ACC112 (cell line): ENCODE results near the gene BCAS1.

ENCODE experiments used
- H2AFZ ChIP-seq: fragments of 200-600 bp; sonication (generic); one replicate; pipeline ENCODE4 v1.6.0; 2017; ENCODE audit warnings: antibody characterized with exemption, low read length; ENCODE audit not compliant: unreplicated experiment
- H3K27ac ChIP-seq: fragments of 200-600 bp; sonication (generic); 2 replicates; pipeline ENCODE4 v1.5.1; 2014; ENCODE audit warnings: low read depth, mild to moderate bottlenecking, antibody characterized with exemption, low read length, moderate library complexity
- H3K27me3 ChIP-seq: fragments of 200-600 bp; sonication (generic); 2 replicates; pipeline ENCODE4 v1.6.1; 2014; ENCODE audit warnings: mild to moderate bottlenecking, antibody characterized with exemption, low read length, moderate library complexity, mixed read lengths; ENCODE audit not compliant: insufficient read depth
- H3K36me3 ChIP-seq: fragments of 200-600 bp; sonication (generic); 2 replicates; pipeline ENCODE4 v1.6.1; 2016; ENCODE audit warnings: mild to moderate bottlenecking, antibody characterized with exemption, low read length, moderate library complexity, mixed read lengths; ENCODE audit not compliant: insufficient read depth
- H3K4me1 ChIP-seq: fragments of 200-600 bp; sonication (generic); one replicate; pipeline ENCODE4 v1.6.1; 2016; ENCODE audit warnings: low read length, mixed read lengths; ENCODE audit not compliant: insufficient read depth, unreplicated experiment, control insufficient read depth
- H3K4me3 ChIP-seq: fragments of 200-600 bp; sonication (generic); 2 replicates; pipeline ENCODE4 v1.5.1; 2014; ENCODE audit warnings: mild to moderate bottlenecking, low read depth, low read length
- H3K79me2 ChIP-seq: fragments of 200-600 bp; sonication (generic); one replicate; pipeline ENCODE4 v1.6.0; 2016; ENCODE audit warnings: low read length; ENCODE audit not compliant: control insufficient read depth, unreplicated experiment, insufficient read depth

Gene BCAS1

GRCh38 chr20:53903652-53903987 is 166.8 kb downstream of the BCAS1 start:
- Histone ChIP-seq H3K4me1 (peaks cover 70% of the 10 kb centered on the region), H3K79me2 (no peaks in the 10 kb centered on the region), H3K27ac (peak overlapping the region; percentile 77), H2AFZ (no peak overlapping the region), H3K36me3 (no peaks in the 10 kb centered on the region), H3K4me3 (no peak overlapping the region), H3K27me3 (no peaks in the 10 kb centered on the region)

- Histone ChIP-seq H3K36me3 (no peaks in the 10 kb centered on the region), H3K27me3 (no peaks in the 10 kb centered on the region), H3K79me2 (no peaks in the 10 kb centered on the region), H2AFZ (no peak overlapping the region), H3K4me1 (peaks cover 70% of the 10 kb centered on the region), H3K4me3 (no peak overlapping the region), H3K27ac (peak overlapping the region; percentile 77)
Measured at GRCh38 chr20:53902968-53903651, 167.3 kb downstream of the BCAS1 start.

GRCh38 chr20:53901497-53902096 is 168.8 kb downstream of the BCAS1 start:
- no peak overlapping the region for H2AFZ ChIP-seq
- H3K79me2 ChIP-seq, result no peaks in the 10 kb centered on the region
- no peaks in the 10 kb centered on the region for H3K36me3 ChIP-seq
- H3K4me1 ChIP-seq, result peaks cover 56% of the 10 kb centered on the region
- no peak overlapping the region for H3K4me3 ChIP-seq
- peak overlapping the region; percentile 92 for H3K27ac ChIP-seq
- no peaks in the 10 kb centered on the region for H3K27me3 ChIP-seq

GRCh38 chr20:53901064-53901463 is 169.3 kb downstream of the BCAS1 start:
- Histone ChIP-seq H3K79me2 (no peaks in the 10 kb centered on the region), H3K36me3 (no peaks in the 10 kb centered on the region), H3K4me3 (peak overlapping the region; percentile 28; the same call in 1 of the 2 replicates), H3K27me3 (no peaks in the 10 kb centered on the region), H3K4me1 (peaks cover 51% of the 10 kb centered on the region), H2AFZ (peak overlapping the region; percentile 43), H3K27ac (peak overlapping the region; percentile 92)

- H3K4me1 ChIP-seq, result peaks cover 47% of the 10 kb centered on the region
Measured at GRCh38 chr20:53900380-53900999, 169.9 kb downstream of the BCAS1 start.

GRCh38 chr20:53899351-53900167 is 170.8 kb downstream of the BCAS1 start:
- H3K79me2 ChIP-seq, result no peaks in the 10 kb centered on the region
- no peaks in the 10 kb centered on the region for H3K36me3 ChIP-seq
- no peaks in the 10 kb centered on the region for H3K27me3 ChIP-seq
- peak overlapping the region; percentile 92 for H3K27ac ChIP-seq
- H2AFZ ChIP-seq, result no peak overlapping the region
- H3K4me3 ChIP-seq, result no peak overlapping the region
- H3K4me1 ChIP-seq, result peaks cover 47% of the 10 kb centered on the region

More at GRCh38 chr20:53900380-53900999, 169.9 kb downstream of the BCAS1 start:
- Histone ChIP-seq H3K27me3 (no peaks in the 10 kb centered on the region), H3K36me3 (no peaks in the 10 kb centered on the region), H2AFZ (peak overlapping the region; percentile 43), H3K27ac (peak overlapping the region; percentile 92), H3K79me2 (no peaks in the 10 kb centered on the region), H3K4me3 (peak overlapping the region; percentile 28; the same call in 1 of the 2 replicates)

- Histone ChIP-seq H3K36me3 (no peaks in the 10 kb centered on the region), H3K27ac (no peak overlapping the region), H2AFZ (no peak overlapping the region), H3K27me3 (no peaks in the 10 kb centered on the region), H3K4me3 (no peak overlapping the region), H3K4me1 (peaks cover 43% of the 10 kb centered on the region), H3K79me2 (no peaks in the 10 kb centered on the region)
Measured at GRCh38 chr20:53898556-53898931, 171.8 kb downstream of the BCAS1 start.

GRCh38 chr20:53897884-53898555 is 172.4 kb downstream of the BCAS1 start:
- H3K4me1 ChIP-seq, result peaks cover 43% of the 10 kb centered on the region

GRCh38 chr20:53896647-53897046 is 173.7 kb downstream of the BCAS1 start:
- H3K4me1 ChIP-seq, result peaks cover 42% of the 10 kb centered on the region
- no peaks in the 10 kb centered on the region for H3K36me3 ChIP-seq
- no peak overlapping the region for H3K27ac ChIP-seq
- H3K79me2 ChIP-seq, result no peaks in the 10 kb centered on the region
- no peaks in the 10 kb centered on the region for H3K27me3 ChIP-seq
- H2AFZ ChIP-seq, result no peak overlapping the region
- H3K4me3 ChIP-seq, result no peak overlapping the region

More at GRCh38 chr20:53897884-53898555, 172.4 kb downstream of the BCAS1 start:
- H3K27ac ChIP-seq, result no peak overlapping the region
- H2AFZ ChIP-seq, result no peak overlapping the region
- H3K4me3 ChIP-seq, result no peak overlapping the region
- no peaks in the 10 kb centered on the region for H3K27me3 ChIP-seq
- H3K79me2 ChIP-seq, result no peaks in the 10 kb centered on the region
- H3K36me3 ChIP-seq, result no peaks in the 10 kb centered on the region

- Histone ChIP-seq H2AFZ (no peak overlapping the region), H3K4me3 (no peak overlapping the region), H3K36me3 (no peaks in the 10 kb centered on the region), H3K79me2 (no peaks in the 10 kb centered on the region), H3K4me1 (peaks cover 43% of the 10 kb centered on the region), H3K27me3 (no peaks in the 10 kb centered on the region), H3K27ac (no peak overlapping the region)
Measured at GRCh38 chr20:53896041-53896440, 174.4 kb downstream of the BCAS1 start.
